CD4-positive, alpha-beta T cell treated with Interleukin-4 for 1 hour (primary cell): ENCODE data around the gene RSPRY1.
A peak's percentile ranks its signal among the peaks of the same experiment; 100 is the strongest.

ENCODE experiments used
- DNase-seq, 2 donors: peaks; one replicate each; pipeline ENCODE4 v3.0.0-alpha.2; 2020 to 2022

RSPRY1 gene

GRCh38 chr16:57224651-57225335 is 38.7 kb downstream of the RSPRY1 start:
- no peak for DNase-seq

GRCh38 chr16:57225978-57226377 is 39.8 kb downstream of the RSPRY1 start:
- DNase-seq: no peak

GRCh38 chr16:57226701-57227621 is 40.8 kb downstream of the RSPRY1 start:
- DNase-seq: no peak

GRCh38 chr16:57229079-57229478 is 43.0 kb downstream of the RSPRY1 start:
- DNase-seq: no peak

DNA sequence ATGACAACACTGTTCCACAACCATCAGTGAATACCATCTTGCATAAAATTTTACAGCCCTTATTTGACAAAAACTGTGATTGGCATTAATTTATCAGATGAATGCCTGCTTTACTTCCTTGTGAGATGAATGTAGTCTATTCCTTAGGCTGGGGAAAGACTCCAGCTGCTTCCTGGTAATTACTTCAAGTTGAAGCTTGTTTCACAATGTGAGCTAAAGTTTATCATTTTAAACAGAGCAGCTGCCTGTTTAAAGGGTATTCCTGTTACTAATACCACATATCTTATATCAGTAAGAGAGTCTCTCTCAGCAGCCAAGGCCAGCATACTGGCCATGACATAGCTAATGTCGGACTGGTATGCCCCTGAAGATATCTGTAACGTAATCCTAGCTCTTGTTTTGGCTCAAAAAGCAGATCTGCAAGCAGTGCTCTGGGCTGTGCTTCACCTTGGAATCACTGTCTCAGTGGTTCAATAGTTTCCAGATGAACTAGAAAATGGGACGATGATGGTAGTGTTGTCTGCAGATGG is 45.8 kb downstream of the RSPRY1 start:
- no peak for DNase-seq

DNA sequence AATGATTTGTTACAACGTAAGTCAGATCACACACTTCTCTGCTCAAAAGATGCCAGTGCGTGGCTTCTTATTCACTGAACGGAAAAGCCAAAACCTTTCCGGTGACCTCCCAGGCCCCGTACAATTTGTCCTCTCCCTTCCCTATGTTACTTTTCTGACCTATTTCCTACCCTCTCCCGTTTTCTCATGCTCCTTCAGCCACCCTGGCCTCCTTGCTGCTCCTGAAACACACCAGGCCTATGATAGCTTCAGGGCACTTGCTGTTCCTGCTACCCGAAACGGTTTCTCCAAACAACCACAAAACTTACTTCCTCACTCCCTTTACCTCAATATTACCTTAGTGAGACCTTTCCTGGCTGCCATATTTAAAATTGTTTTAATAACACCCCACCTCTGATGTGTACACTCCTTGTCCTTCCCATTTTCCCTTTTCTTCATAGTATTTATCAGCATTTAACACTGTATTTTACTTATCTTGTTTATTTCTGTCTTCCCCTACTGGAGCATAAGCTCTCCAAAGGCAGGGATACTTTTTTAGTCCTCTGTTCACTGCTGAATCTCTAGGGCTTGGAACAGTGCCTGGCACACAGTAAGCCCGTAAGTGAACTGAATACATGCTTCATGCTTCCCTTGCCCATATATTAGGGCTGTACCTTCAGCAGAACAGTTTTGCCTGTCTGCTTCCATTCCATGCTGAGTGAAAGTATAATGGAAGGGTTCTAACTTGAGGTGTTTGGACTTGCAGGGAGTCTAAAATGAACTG is 48.0 kb downstream of the RSPRY1 start:
- DNase-seq: no peak

DNA sequence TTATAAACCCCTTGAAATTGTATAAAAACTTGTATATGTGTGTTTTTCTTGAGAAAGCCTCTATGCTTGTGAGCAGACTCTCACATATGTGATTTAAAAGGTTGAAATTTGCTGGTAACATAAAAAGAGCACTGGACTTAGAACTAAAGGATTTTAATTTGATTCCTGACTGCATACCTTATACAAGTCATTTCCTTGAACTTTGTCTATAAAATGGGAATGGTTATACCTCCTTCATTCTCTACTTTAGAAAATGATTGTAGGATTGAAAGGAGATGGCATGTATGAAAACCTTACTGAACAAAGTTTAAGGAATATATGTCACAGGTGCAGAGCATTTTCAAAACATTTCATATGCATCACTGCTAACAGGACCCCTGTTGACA is 48.6 kb downstream of the RSPRY1 start:
- no peak for DNase-seq

DNA sequence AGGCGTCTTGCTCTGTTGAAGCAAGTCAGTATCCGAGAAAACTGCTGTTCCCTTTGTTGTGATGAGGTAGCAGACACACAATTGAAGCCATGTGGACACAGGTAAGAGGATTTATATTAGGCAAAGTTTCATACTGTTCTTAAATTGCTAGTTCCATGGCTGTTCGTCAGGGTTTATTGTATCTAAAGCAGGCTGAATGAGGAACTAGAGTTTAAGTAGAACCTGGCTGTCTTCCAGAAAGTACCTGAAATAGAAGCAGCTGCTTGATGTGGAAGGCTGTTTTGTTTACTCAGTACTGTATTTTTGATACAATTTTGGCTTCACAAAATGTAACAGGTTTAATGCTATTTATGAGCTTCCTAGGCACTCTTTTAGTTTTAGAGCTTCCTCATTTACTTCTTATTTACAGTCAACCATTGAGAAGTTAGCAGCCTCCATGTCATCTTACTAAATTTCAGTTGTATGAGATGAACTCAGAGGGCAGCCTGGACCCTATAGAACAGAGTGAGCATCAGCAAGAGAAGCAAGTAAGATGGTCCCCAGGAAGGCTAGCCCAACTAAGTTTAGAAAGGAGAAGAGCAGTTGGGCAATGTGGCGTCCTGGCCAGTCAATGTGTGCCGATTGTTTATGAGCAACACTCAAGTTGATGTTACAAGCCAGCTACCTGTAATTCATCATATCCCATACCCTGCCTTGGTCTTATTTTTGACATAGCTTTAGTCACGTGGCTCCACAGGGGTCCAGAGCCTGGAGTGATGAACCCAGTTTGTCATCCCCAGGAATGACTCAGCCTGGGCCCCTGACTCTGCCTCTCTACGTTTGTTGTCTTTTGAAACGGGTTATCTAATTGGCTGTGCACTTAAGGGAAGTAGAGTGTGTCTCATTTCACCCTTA is 49.2 kb downstream of the RSPRY1 start:
- no peak for DNase-seq

DNA sequence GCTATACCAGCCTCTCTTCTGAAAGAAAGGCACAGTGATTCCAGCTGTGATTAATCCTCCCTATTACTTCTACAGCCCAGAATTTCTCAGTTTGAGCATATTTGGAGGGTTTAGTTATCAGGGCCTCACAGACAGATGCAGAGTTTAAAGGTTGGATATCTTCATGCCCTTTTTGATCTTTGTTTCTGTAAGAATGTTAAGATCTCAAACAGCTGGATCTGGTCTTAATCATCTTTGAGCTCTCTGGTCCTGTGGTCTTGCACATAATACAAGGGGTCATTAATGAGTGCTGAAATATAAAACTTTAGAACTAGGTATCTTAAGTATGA is 49.9 kb downstream of the RSPRY1 start:
- DNase-seq: no peak

- no peak for DNase-seq
Measured at GRCh38 chr16:57238682-57239081, 52.6 kb downstream of the RSPRY1 start.

DNA sequence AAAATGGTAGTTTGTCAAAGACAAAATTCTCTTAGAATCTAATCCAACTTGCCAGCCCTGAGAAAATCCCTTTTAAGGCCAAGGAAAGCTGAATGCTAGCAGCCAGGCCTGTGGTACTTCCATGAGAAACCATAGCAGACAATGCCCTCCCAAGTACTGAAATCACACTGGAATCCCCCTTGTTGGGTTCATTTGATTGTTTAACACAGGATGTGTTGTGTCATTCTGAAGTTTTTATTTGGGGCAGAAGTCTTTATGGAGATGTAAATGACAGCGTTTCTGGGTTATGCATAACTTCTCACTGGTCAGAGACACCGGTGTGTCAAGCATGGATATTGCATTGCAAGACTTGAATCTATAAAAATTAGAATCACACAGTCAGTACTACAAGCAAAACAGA is 53.0 kb downstream of the RSPRY1 start:
- no peak for DNase-seq

GRCh38 chr16:57240851-57241250 is 54.7 kb downstream of the RSPRY1 start:
- DNase-seq: no peak

- DNase-seq: no peak
Measured at GRCh38 chr16:57242650-57243049, 56.5 kb downstream of the RSPRY1 start.

DNA sequence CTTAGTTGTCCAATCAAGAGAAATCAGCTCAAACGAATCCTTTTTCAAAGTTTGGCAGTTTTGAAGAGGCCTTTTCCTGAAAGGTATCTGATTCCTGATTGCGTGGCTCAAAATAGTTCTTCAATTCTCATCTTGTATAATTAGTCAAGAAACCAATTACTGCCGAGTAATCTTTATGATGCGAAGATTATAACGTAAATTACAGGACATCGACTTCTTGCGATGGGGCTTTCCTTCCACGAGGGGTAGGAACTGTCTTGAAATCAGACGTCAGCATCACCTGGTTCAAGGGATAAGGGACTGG is 58.3 kb downstream of the RSPRY1 start:
- DNase-seq: no peak

DNA sequence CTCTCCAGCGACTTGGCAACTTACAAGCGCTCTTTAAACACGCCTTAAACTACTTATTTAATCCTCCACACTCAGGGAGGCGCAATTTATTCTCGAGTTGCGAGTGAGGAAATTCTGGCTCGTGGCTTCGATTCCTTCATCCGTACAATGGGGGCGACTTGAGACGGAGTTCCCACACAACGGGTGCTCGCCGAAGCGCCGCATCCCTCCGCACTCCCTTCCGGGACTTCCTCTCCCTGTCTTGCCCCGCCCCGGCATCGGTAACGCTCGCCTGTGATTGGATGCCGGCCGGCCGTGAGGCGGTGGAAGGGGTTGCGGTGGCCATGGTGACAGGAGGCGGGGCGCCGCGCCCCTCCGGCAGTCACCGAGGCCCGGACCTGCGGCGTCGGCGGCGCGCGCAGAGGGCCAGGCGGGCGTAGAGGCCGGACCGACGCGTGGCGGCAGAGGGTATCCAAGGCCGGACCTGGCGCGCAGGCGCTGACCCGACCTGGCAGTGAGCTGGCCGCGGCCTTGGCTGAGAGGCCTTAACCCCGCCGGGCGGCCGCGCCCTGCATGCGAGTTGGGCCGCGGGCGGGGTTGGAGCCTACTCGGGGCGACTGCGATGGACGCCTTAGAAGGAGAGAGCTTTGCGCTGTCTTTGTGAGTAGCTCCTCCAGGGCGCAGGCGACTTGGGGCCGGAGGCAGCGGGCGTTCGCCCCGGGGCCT is 58.8 kb downstream of the RSPRY1 start, which contains the start of gene ARL2BP:
TSS of gene ARL2BP (plus strand) at position 493 of the 705 bp plus-strand sequence. CDS start at position 602, 109 bp downstream.
- peak; percentile 96 to 97 for DNase-seq

DNA sequence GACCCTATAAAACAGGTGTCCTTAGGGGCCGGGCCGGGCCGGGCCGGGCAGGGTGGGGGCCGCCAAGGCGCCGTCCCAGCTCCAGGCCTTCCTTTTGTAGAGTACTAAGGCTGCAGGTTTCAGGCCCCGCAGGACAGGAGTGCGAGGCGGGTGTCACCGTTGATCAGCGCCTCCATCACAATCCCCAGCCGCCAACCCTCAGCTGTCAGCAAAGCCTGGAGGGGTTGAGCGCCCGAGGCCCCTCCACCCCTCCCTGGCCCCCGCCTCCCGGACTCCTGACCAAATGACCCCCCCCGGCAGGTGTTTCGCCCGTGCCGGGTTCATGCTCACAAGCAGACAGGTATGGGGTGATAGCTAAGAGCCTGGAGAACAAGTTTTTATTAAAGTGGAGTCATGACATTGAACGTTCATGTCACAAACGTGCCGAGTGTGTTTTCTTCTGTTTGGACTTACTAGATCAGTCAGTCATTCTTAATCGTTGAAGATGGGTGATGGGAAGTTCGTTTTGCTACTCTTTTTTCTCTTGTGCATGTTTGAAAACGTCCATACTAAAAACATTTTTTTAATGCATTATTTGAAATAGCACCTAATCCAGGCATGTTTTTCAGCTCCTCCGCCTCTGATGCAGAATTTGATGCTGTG is 59.5 kb downstream of the RSPRY1 start:
- DNase-seq: no peak

- DNase-seq: no peak
Measured at GRCh38 chr16:57251352-57251751, 65.2 kb downstream of the RSPRY1 start.

- DNase-seq: no peak
Measured at GRCh38 chr16:57252148-57252721, 66.1 kb downstream of the RSPRY1 start.

DNA sequence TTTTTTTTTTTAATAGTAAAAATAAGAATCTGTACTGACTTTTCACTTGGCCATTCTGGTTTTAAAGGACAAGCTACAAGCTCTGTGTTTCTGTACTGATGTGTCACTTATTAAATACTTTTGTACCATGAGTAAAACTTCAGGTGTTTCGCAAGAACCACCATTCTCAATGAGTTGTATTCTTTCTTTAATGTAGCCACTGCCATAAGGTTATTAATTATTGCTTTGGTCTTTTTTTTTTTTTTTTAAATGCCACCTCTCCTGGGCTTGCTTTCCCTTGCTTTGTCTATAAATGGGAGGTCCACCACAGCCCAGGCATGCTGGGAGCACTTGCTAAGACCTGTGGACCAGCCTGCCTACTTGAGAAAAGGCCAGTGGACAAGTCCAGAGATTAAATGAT is 67.3 kb downstream of the RSPRY1 start:
- DNase-seq: no peak

DNA sequence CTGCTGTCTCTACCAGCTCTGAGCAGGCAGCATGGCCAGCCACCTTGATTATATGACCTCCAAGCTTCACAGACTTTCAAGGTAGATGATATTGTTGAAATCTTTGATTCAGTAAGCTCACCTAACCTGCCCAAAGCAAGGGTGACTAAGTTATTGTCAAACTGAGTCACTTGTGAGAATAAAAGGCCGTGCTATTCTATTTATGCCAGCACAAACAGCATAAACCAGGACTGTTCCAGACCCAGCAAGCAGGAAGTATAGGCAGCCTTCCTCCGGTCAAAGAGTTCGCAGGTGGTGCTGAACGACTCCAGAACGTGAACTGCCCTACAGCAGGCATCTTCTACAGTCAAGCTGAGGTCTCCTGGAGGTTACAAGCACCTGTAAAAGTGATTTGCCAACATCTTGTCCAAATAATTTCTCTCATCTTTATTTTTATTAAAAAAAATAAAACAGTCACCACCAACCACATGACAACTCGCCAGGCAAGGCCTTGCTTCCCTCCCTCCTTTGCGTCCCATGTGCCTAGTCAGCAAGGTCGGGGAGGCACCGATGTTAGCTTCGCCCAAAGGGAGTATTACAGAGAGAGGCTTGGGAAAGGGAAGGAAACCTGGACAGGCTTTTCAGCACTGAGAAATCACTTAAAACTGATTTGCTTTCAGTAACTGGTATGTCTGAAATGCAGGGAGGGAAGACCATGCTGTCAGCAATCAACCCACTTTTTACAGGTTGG is 69.7 kb downstream of the RSPRY1 start:
- no peak for DNase-seq
